GM12878 (cell line): ENCODE measurements around the gene PCDHB15.

ENCODE experiments used
- NFYB ChIP-seq: IDR thresholded peaks from 2 replicates; pipeline ENCODE4 v1.6.1; 2011; ENCODE audit warnings: low read depth, mild to moderate bottlenecking, low read length, improper control_type of control experiment, moderate library complexity; ENCODE audit not compliant: insufficient read depth
- RAD21 ChIP-seq: IDR thresholded peaks from 2 replicates; pipeline ENCODE4 v1.6.1; 2011; ENCODE audit warnings: mild to moderate bottlenecking, low read depth, low read length, moderate library complexity; ENCODE audit not compliant: insufficient read depth

DNA sequence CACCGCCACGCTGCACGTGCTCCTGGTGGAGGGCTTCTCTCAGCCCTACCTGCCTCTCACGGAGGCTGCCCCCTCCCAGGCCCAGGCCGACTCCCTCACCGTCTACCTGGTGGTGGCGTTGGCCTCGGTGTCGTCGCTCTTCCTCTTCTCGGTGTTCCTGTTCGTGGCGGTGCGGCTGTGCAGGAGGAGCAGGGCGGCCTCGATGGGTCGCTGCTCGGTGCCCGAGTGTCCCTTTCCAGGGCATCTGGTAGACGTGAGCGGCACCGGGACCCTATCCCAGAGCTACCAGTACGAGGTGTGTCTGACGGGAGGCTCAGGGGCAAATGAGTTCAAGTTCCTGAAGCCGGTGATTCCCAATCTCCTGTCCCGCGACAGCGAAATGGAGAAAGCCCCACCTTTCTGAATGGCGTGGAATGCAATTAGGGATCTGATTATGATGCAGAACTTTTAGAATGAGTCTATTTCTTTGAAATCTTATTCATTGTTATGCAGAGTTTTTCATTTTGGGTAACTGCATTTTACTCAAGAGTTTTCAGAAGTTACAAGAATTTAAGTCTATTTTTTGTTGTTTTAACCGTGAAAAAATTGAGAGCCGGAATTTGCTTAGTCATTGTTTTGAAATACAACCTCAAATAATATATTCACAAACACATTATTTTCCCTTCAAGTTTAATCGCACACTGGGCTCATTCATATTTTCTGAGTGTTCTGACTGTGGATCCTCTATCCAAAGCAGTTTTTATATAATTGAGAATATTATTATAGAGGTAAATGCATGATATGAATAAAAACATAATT, 8.5 kb upstream of the PCDHB15 start:
- TF ChIP-seq RAD21 (no peak), NFYB (no peak)
